C4-2B (cell line): ENCODE measurements around the gene KHDC4.

Experiments
- CTCF ChIP-seq: fragments of 450-650 bp; conservative IDR thresholded peaks from 2 replicates; pipeline ENCODE4 v1.5.1; 2017; ENCODE audit warnings: mild to moderate bottlenecking
- ZFX ChIP-seq: fragments of 450-650 bp; IDR thresholded peaks from 2 replicates; pipeline ENCODE4 v1.6.1; 2017

DNA sequence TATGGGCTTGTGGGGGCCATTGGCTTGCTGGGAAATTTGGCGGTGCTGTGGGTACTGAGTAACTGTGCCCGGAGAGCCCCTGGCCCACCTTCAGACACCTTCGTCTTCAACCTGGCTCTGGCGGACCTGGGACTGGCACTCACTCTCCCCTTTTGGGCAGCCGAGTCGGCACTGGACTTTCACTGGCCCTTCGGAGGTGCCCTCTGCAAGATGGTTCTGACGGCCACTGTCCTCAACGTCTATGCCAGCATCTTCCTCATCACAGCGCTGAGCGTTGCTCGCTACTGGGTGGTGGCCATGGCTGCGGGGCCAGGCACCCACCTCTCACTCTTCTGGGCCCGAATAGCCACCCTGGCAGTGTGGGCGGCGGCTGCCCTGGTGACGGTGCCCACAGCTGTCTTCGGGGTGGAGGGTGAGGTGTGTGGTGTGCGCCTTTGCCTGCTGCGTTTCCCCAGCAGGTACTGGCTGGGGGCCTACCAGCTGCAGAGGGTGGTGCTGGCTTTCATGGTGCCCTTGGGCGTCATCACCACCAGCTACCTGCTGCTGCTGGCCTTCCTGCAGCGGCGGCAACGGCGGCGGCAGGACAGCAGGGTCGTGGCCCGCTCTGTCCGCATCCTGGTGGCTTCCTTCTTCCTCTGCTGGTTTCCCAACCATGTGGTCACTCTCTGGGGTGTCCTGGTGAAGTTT, 7.8 kb upstream of the KHDC4 start:
- TF ChIP-seq CTCF, result no peak
- TF ChIP-seq ZFX, result no peak
